Measurements from ENCODE around the gene SCAMP5.

- TF ChIP-seq, protein P1, sequence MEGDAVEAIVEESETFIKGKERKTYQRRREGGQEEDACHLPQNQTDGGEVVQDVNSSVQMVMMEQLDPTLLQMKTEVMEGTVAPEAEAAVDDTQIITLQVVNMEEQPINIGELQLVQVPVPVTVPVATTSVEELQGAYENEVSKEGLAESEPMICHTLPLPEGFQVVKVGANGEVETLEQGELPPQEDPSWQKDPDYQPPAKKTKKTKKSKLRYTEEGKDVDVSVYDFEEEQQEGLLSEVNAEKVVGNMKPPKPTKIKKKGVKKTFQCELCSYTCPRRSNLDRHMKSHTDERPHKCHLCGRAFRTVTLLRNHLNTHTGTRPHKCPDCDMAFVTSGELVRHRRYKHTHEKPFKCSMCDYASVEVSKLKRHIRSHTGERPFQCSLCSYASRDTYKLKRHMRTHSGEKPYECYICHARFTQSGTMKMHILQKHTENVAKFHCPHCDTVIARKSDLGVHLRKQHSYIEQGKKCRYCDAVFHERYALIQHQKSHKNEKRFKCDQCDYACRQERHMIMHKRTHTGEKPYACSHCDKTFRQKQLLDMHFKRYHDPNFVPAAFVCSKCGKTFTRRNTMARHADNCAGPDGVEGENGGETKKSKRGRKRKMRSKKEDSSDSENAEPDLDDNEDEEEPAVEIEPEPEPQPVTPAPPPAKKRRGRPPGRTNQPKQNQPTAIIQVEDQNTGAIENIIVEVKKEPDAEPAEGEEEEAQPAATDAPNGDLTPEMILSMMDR (IDR thresholded peaks at IDR 0.05) = peak; percentile 37 to 47 (median 44)
- TF ChIP-seq POLR2A (IDR thresholded peaks at IDR 0.05; ENCODE audit: low read depth) (no peak), EP300 (IDR thresholded peaks at IDR 0.05) (no peak), POLR2AphosphoS5 (IDR thresholded peaks at IDR 0.05) (peak in 1 of 2 donors; percentile 68)
Observed at GRCh38 chr15:74955796-74956647, 39.3 kb upstream of the SCAMP5 start.

All from esophagus muscularis mucosa (tissue), 4 donors.